IMR-90 (cell line): ENCODE measurements around the gene ASH1L. TPM values are rescaled to one million over a fixed set of nuclear protein-coding genes. Genes with fewer than 3 reads are reported as not detected.

Experiments
- ATAC-seq: fragments of 200-7000 bp; cut with Tn5 transposase; 2 replicates; pipeline ENCODE4 v1.9.1; 2020; ENCODE audit warnings: low read depth, mild to moderate bottlenecking, moderate library complexity
- BruUV-seq: library from RNA; stranded (reverse); fragments of 400-500 nt; replicated peaks from 2 replicates; lab custom pipeline; 2021; lab: Mats Ljungman, UMichigan
- CTCF ChIA-PET: fragments of 300-600 bp; formaldehyde crosslinking; extraction: SDS; loops from one replicate; lab custom pipeline; 2021; ENCODE audit warnings: antibody characterized with exemption; lab: Yijun Ruan, JAX
- POLR2A ChIA-PET: fragments of 300-600 bp; sonication (Branson Sonifier 250); formaldehyde crosslinking; loops from one replicate; lab custom pipeline; 2022; ENCODE audit warnings: antibody characterized with exemption; ENCODE audit not compliant: unreplicated experiment; lab: Charles Lee
- DNase-seq: peaks from one replicate; pipeline ENCODE4 v3.0.0; 2013
- H2AFZ ChIP-seq: replicated peaks from 2 replicates; pipeline ENCODE3; 2013; ENCODE audit warnings: low read length, mild to moderate bottlenecking; ENCODE audit not compliant: poor library complexity
- H2AK5ac ChIP-seq: 2 replicates; pipeline ENCODE4 v1.6.1; 2013; ENCODE audit warnings: low read depth, low read length, inconsistent platforms
- H2AK9ac ChIP-seq: replicated peaks from 2 replicates; pipeline ENCODE3; 2013; ENCODE audit warnings: mild to moderate bottlenecking, low read depth, low read length, moderate library complexity; ENCODE audit not compliant: poor library complexity
- H2BK120ac ChIP-seq: 2 replicates; pipeline ENCODE4 v1.6.1; 2013; ENCODE audit warnings: low read depth, low read length, inconsistent platforms
- H2BK15ac ChIP-seq: 3 replicates; pipeline ENCODE4 v1.6.1; 2013; ENCODE audit warnings: low read depth, low read length, inconsistent platforms
- H2BK20ac ChIP-seq: 2 replicates; pipeline ENCODE4 v1.6.1; 2013; ENCODE audit warnings: low read depth, mild to moderate bottlenecking, inconsistent platforms, low read length, moderate library complexity
- H2BK5ac ChIP-seq: 2 replicates; pipeline ENCODE4 v1.6.1; 2013; ENCODE audit warnings: mild to moderate bottlenecking, low read depth, low read length, inconsistent platforms; ENCODE audit not compliant: poor library complexity, severe bottlenecking
- H3K14ac ChIP-seq: replicated peaks from 2 replicates; pipeline ENCODE4 v1.6.1; 2013; ENCODE audit warnings: low read depth, low read length, inconsistent platforms
- H3K18ac ChIP-seq: 2 replicates; pipeline ENCODE4 v1.6.1; 2013; ENCODE audit warnings: low read depth, low read length, control low read depth
- H3K23ac ChIP-seq: 2 replicates; pipeline ENCODE4 v1.6.1; 2013; ENCODE audit warnings: low read depth, low read length, inconsistent platforms
- H3K27ac ChIP-seq: 2 replicates; pipeline ENCODE4 v1.5.1; 2013; ENCODE audit warnings: mild to moderate bottlenecking, control low read depth, low read length; ENCODE audit not compliant: insufficient read depth
- H3K27me3 ChIP-seq: 2 replicates; pipeline ENCODE4 v1.6.1; 2013; ENCODE audit warnings: low read length; ENCODE audit not compliant: control insufficient read depth, insufficient read depth
- H3K36me3 ChIP-seq: 2 replicates; pipeline ENCODE4 v1.6.1; 2013; ENCODE audit warnings: low read length, mixed read lengths; ENCODE audit not compliant: control insufficient read depth, insufficient read depth
- H3K4ac ChIP-seq: 2 replicates; pipeline ENCODE4 v1.6.1; 2013; ENCODE audit warnings: low read depth, low read length, inconsistent platforms
- H3K4me1 ChIP-seq: 2 replicates; pipeline ENCODE4 v1.6.1; 2013; ENCODE audit warnings: low read length, mixed read lengths; ENCODE audit not compliant: control insufficient read depth, insufficient read depth
- H3K4me2 ChIP-seq: 2 replicates; pipeline ENCODE4 v1.6.1; 2013; ENCODE audit warnings: low read depth, mild to moderate bottlenecking, control low read depth, low read length, moderate library complexity
- H3K4me3 ChIP-seq: 2 replicates; pipeline ENCODE4 v1.5.1; 2013; ENCODE audit warnings: low read depth, mild to moderate bottlenecking, control low read depth, low read length, moderate library complexity; ENCODE audit not compliant: insufficient read depth
- H3K56ac ChIP-seq: 2 replicates; pipeline ENCODE4 v1.6.1; 2013; ENCODE audit warnings: low read length, inconsistent platforms; ENCODE audit not compliant: insufficient read depth; ENCODE audit errors: extremely low read depth
- H3K79me1 ChIP-seq, 2 experiments: 2 replicates each; pipeline ENCODE4 v1.6.1; 2013; ENCODE audit warnings: low read length in 2 of 2, inconsistent platforms in 1 of 2, low read depth in 1 of 2
- H3K9ac ChIP-seq: 2 replicates; pipeline ENCODE4 v1.6.1; 2013; ENCODE audit warnings: low read depth, low read length, control low read depth
- H3K9me1 ChIP-seq: 2 replicates; pipeline ENCODE4 v1.6.1; 2013; ENCODE audit warnings: low read length, inconsistent platforms; ENCODE audit not compliant: insufficient read depth
- H3K9me3 ChIP-seq: 2 replicates; pipeline ENCODE4 v1.6.1; 2013; ENCODE audit warnings: low read length; ENCODE audit not compliant: control insufficient read depth, insufficient read depth
- H4K20me1 ChIP-seq: 2 replicates; pipeline ENCODE4 v1.6.1; 2013; ENCODE audit warnings: low read length, inconsistent platforms; ENCODE audit not compliant: insufficient read depth
- H4K5ac ChIP-seq: 2 replicates; pipeline ENCODE4 v1.6.1; 2013; ENCODE audit warnings: mild to moderate bottlenecking, low read depth, low read length, control low read depth
- H4K8ac ChIP-seq, 2 experiments: 2 replicates each; pipeline ENCODE4 v1.6.1; 2013; ENCODE audit warnings: low read depth in 2 of 2, low read length in 2 of 2, control low read depth in 1 of 2, inconsistent platforms in 1 of 2
- H4K91ac ChIP-seq: 2 replicates; pipeline ENCODE4 v1.6.1; 2013; ENCODE audit warnings: low read depth, low read length, inconsistent platforms; ENCODE audit not compliant: insufficient read depth
- CHD1 ChIP-seq: IDR thresholded peaks from 2 replicates; pipeline ENCODE4 v1.6.1; 2012; ENCODE audit warnings: low read depth, low read length, improper control_type of control experiment
- FOS ChIP-seq: fragments of 150-350 bp; IDR thresholded peaks from 2 replicates; pipeline ENCODE4 v1.6.1; 2016; ENCODE audit warnings: low read depth, low read length
- MAZ ChIP-seq: IDR thresholded peaks from 2 replicates; pipeline ENCODE4 v1.6.1; 2012; ENCODE audit warnings: low read depth, mild to moderate bottlenecking, low read length, improper control_type of control experiment, moderate library complexity, borderline replicate concordance
- MXI1 ChIP-seq: IDR thresholded peaks from 2 replicates; pipeline ENCODE4 v1.6.1; 2012; ENCODE audit warnings: low read depth, mild to moderate bottlenecking, low read length, moderate library complexity, borderline replicate concordance
- NFE2L2 ChIP-seq: fragments of 150-350 bp; IDR thresholded peaks from 2 replicates; pipeline ENCODE4 v1.6.1; 2016; ENCODE audit warnings: low read depth, mild to moderate bottlenecking, low read length
- RAD21 ChIP-seq: IDR thresholded peaks from 2 replicates; pipeline ENCODE4 v1.6.1; 2012; ENCODE audit warnings: low read length, improper control_type of control experiment
- RFX5 ChIP-seq: IDR thresholded peaks from 2 replicates; pipeline ENCODE4 v1.8.0; 2012; ENCODE audit warnings: low read depth, mild to moderate bottlenecking, low read length, moderate library complexity
- SMC3 ChIP-seq: fragments of 150-350 bp; IDR thresholded peaks from 2 replicates; pipeline ENCODE4 v1.6.1; 2016; ENCODE audit warnings: low read depth, mild to moderate bottlenecking, antibody characterized with exemption, low read length, moderate library complexity
- WGBS, 2 experiments: methylation state at CpG; one replicate each; pipeline versions ENCODE4 v1.1.5 to v1.1.7; 2013; ENCODE audit warnings: missing lambda C conversion rate in 2 of 2; ENCODE audit not compliant: insufficient read length in 1 of 2; ENCODE audit errors: extremely low coverage in 2 of 2; 5-methylcytosine and 5-hydroxymethylcytosine counted together
- dilution Hi-C: fragments of 300-500 bp; cut with HindIII; formaldehyde crosslinking; loops from one replicate; pipeline ENCODE4 v1.14.3; 2018; ENCODE audit warnings: low sequenced_read_pairs; ENCODE audit not compliant: unreplicated experiment
- in situ Hi-C: fragments of 300-500 bp; cut with MboI; formaldehyde crosslinking; loops from 3 replicates; pipeline ENCODE4 v1.14.3; 2019; ENCODE audit warnings: low sequenced_read_pairs, inconsistent platforms, mixed read lengths
- intact Hi-C: fragments of 100-400 bp; cut with micrococcal nuclease; formaldehyde crosslinking; loops from 2 replicates; pipeline ENCODE4 v1.10.0; 2022
- polyA plus RNA-seq, 3 experiments: library from polyadenylated mRNA; depleted of rRNA; stranded (reverse); fragments of >200 nt; gene quantifications; 2 replicates each; pipeline ENCODE4 v1.2.3, GENCODE V29; 2012; ENCODE audit warnings: low replicate concordance in 1 of 3
- total RNA-seq: library from RNA; depleted of rRNA; stranded (reverse); fragments of >200 nt; gene quantifications from 2 replicates; pipeline ENCODE4 v1.2.3, GENCODE V29; 2012
- TF ChIP-seq, protein P1 (sequence below): conservative IDR thresholded peaks from 2 replicates; pipeline ENCODE4 v1.5.1; 2012; ENCODE audit warnings: mild to moderate bottlenecking, low read depth, low read length, improper control_type of control experiment

ASH1L gene
- total and polyA plus RNA-seq, 2 of the 4 experiments (the other 2 are of a cell fraction): 13.7 to 18.5 TPM

DNA sequence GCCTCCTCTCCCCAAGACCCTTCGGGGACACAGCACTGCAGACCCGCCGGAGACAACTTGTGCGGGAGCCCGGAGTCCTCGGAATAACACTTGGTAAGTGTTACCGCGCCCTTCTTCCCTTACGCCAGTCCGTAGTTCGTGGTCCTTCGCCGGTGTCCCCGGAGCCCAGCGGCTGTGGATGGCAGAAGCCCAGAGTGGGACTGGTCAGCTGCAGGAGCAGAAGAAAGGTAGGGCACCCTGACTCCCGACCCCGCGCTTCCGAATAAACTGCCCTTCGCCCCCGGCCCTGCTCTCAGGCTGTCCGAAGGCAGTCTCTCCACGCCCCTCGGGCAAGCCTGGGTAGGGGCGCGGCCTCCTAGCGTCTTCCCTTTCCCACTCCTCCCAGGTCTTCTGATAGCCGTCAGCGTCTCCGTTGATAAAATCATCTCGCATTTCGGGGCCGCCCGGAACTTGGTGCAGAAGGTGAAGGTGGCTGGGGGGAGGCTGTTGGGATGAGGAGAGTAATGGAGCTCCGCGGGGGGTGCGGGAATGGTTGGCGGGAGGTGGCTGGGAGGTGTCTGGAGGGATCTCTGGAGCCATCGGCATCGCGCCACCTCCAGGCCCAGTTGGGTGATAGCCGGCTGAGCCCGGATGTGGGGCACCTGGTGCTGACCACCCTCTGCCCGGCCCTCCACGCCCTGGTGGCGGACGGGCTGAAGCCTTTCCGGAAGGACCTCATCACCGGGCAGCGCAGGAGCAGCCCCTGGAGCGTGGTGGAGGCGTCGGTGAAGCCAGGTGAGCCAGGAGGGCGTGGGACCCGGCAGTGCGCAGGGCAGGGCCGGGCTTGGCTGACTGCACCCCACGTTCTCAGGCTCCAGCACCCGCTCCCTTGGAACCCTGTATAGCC is 237.6 kb downstream of the ASH1L start:
- Histone ChIP-seq H3K4me2 (peak overlapping the region; percentile 95), H3K9ac (peak overlapping the region; percentile 75), H3K79me1 (peaks cover 11 to 58% of the 10 kb centered on the region in 2 experiments), H3K4ac (peak overlapping the region; percentile 60), H4K20me1 (peaks cover 25% of the 10 kb centered on the region), H2BK120ac (no peak overlapping the region), H4K91ac (peak overlapping the region; percentile 51), H3K9me3 (no peaks in the 10 kb centered on the region), H3K27me3 (no peaks in the 10 kb centered on the region), H3K9me1 (peaks cover 15% of the 10 kb centered on the region; the same call in 1 of the 2 replicates), H4K8ac (peak overlapping the region; percentile 49 to 54; a peak in 3 of 4 replicates), H2BK15ac (0 out of 3 replicates have a peak overlapping the region, but pooled peaks have one; percentile 38), H3K56ac (peak overlapping the region; percentile 60), H3K18ac (peak overlapping the region; percentile 16; the same call in 1 of the 2 replicates), H2BK5ac (peak overlapping the region; percentile 72), H3K27ac (peak overlapping the region; percentile 78), H4K5ac (0 out of 2 replicates have a peak overlapping the region, but pooled peaks have one; percentile 11), H3K4me3 (peak overlapping the region; percentile 58), H3K36me3 (peaks cover 19% of the 10 kb centered on the region), H3K23ac (peak overlapping the region; percentile 84; the same call in 1 of the 2 replicates), H2BK20ac (no peak overlapping the region), H2AK9ac (peak overlapping the region; percentile 86), H3K4me1 (peaks cover 18% of the 10 kb centered on the region; the same call in 1 of the 2 replicates), H2AFZ (peak overlapping the region; percentile 98), H2AK5ac (peak overlapping the region; percentile 58), H3K14ac (peak overlapping the region; percentile 69)
- in situ Hi-C loops (no loop called here), dilution Hi-C loops (no loop called here), intact Hi-C loops (loop anchor here (5.0 to 10.0 kb wide), 3 partner anchors 120 to 322 kb away; partner anchors contain the start of genes MTX1 and THBS3)
- no TSS peak for BruUV-seq
- DNase-seq (peak; percentile 40), ATAC-seq (no peak)
- 10% methylated on average over 30 of the region's 59 CpGs; no CpG with 5 or more reads in 1 of the 2 experiments for WGBS, 2 experiments
- ChIA-PET POLR2A (no interaction called here), CTCF (interaction anchor here (0.6 to 1.6 kb wide), 3 partner anchors 13 to 383 kb away, joined by 4 to 5 read pairs (median 5); no protein-coding TSS in a partner anchor)
- TF ChIP-seq MXI1: peak; percentile 10; the same call in 1 of the 2 replicates
- peak; percentile 24; the same call in 1 of the 2 replicates for TF ChIP-seq RAD21
- TF ChIP-seq SMC3: peak; percentile 31; the same call in 1 of the 2 replicates
- TF ChIP-seq RFX5: no peak
- TF ChIP-seq MAZ: 0 out of 2 replicates have a peak, but pooled peaks have one; percentile 26
- TF ChIP-seq NFE2L2: no peak
- no peak for TF ChIP-seq FOS
- no peak for TF ChIP-seq CHD1
- TF ChIP-seq, protein P1, sequence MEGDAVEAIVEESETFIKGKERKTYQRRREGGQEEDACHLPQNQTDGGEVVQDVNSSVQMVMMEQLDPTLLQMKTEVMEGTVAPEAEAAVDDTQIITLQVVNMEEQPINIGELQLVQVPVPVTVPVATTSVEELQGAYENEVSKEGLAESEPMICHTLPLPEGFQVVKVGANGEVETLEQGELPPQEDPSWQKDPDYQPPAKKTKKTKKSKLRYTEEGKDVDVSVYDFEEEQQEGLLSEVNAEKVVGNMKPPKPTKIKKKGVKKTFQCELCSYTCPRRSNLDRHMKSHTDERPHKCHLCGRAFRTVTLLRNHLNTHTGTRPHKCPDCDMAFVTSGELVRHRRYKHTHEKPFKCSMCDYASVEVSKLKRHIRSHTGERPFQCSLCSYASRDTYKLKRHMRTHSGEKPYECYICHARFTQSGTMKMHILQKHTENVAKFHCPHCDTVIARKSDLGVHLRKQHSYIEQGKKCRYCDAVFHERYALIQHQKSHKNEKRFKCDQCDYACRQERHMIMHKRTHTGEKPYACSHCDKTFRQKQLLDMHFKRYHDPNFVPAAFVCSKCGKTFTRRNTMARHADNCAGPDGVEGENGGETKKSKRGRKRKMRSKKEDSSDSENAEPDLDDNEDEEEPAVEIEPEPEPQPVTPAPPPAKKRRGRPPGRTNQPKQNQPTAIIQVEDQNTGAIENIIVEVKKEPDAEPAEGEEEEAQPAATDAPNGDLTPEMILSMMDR: peak; percentile 51
